ENCODE results near the gene HSP90AB1. TPM values are rescaled to one million over a fixed set of nuclear protein-coding genes. Genes with fewer than 3 reads are reported as not detected.

The HSP90AB1 gene
- total RNA-seq, 4 donors from 2014 or later = 105 to 371 (median 242) TPM

- H3K36me3 ChIP-seq = no peaks in the 10 kb centered on the region
- peak overlapping the region; percentile 36 to 62 (median 44) for H3K4me3 ChIP-seq
- WGBS, 2 donors (ENCODE audit: low coverage in 1 of 2) = 0 to 2% methylated on average over 17 to 40 of the region's 42 CpGs
- peaks cover 30 to 48% (median 39%) of the 10 kb centered on the region in 4 donors for H3K4me1 ChIP-seq
- in situ Hi-C loops (cut with MboI; ENCODE audit: low pct_ligation_motif_present in 1 of 4, low pct_unique_long_range_greater_than_20kb in 1 of 4, low sequenced_read_pairs in 3 of 4) = loop anchor here in 2 of 4 donors (10.0 kb wide), 2 partner anchors 63 to 73 kb away; no protein-coding TSS in a partner anchor
- no peaks in the 10 kb centered on the region for H3K9me3 ChIP-seq
- H3K27ac ChIP-seq = peak overlapping the region; percentile 91 to 94 (median 92)
- peak; percentile 55 for TF ChIP-seq POLR2A (IDR thresholded peaks at IDR 0.05)
- TF ChIP-seq CTCF (IDR thresholded peaks at IDR 0.05) = peak; percentile 98 to 99 (median 99)
- no peak for TF ChIP-seq EP300 (IDR thresholded peaks at IDR 0.05; ENCODE audit: low read depth)
- peak in 1 of 3 donors; percentile 54 for TF ChIP-seq POLR2AphosphoS5 (IDR thresholded peaks at IDR 0.05)
- DNase-seq = peak; percentile 85
- intact Hi-C loops (cut with DNase I; ENCODE audit: low total_unique reads) = loop anchor here (5.0 kb wide), 1 partner anchor 66 kb away; no protein-coding TSS in a partner anchor
- no peaks in the 10 kb centered on the region for H3K27me3 ChIP-seq
Measured at GRCh38 chr6:44237813-44238433, 9.0 kb upstream of the HSP90AB1 start.

DNA sequence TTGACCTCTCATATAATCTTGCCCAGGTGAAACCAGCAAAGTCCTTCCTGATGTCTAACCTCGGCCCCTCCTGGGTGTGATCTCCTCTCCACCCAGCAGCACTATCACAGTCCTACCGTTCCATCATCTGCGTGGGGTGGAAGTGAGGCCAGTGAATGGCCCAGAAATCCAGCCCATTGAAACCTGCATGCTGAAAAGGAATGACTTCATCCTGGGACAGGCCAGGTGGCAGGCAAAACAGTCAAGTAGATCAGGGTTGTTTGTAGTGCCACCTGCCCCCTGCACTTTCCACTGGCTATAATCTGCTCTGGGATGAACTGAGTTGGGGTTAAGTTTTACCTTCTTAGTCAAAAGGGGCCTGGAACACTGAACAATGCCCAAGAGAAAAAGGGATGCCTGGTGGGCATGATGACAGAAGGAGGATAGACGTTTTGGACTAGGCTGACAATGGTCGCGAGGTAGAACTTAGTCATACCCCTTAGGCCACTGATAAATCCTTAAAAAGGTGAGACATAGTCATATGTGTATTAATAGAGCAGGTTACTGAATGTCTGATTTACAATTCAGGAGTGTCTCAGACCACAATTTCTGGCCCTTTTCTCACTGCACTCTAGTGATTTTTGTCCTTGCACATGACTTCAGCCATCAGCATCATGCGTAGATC, 8.1 kb upstream of the HSP90AB1 start:
- intact Hi-C loops (cut with DNase I; ENCODE audit: low total_unique reads) = loop anchor here (5.0 kb wide), 1 partner anchor 67 kb away; no protein-coding TSS in a partner anchor
- H3K9me3 ChIP-seq = no peaks in the 10 kb centered on the region
- no peaks in the 10 kb centered on the region for H3K36me3 ChIP-seq
- in situ Hi-C loops (cut with MboI; ENCODE audit: low pct_ligation_motif_present in 1 of 4, low pct_unique_long_range_greater_than_20kb in 1 of 4, low sequenced_read_pairs in 3 of 4) = loop anchor here in 2 of 4 donors (10.0 kb wide), 2 partner anchors 64 to 74 kb away; no protein-coding TSS in a partner anchor
- peak overlapping the region; percentile 91 to 94 (median 92) for H3K27ac ChIP-seq
- TF ChIP-seq POLR2A (IDR thresholded peaks at IDR 0.05) = no peak
- no peak for TF ChIP-seq EP300 (IDR thresholded peaks at IDR 0.05; ENCODE audit: low read depth)
- no peak for TF ChIP-seq CTCF (IDR thresholded peaks at IDR 0.05)
- no peak for TF ChIP-seq POLR2AphosphoS5 (IDR thresholded peaks at IDR 0.05)
- no peak overlapping the region for H3K4me3 ChIP-seq
- no peak for DNase-seq
- H3K4me1 ChIP-seq = peaks cover 22 to 39% (median 32%) of the 10 kb centered on the region in 4 donors
- H3K27me3 ChIP-seq = no peaks in the 10 kb centered on the region
- WGBS, 2 donors (ENCODE audit: low coverage in 1 of 2) = 29 to 78% methylated on average over 1 to 7 of the region's 7 CpGs

DNA sequence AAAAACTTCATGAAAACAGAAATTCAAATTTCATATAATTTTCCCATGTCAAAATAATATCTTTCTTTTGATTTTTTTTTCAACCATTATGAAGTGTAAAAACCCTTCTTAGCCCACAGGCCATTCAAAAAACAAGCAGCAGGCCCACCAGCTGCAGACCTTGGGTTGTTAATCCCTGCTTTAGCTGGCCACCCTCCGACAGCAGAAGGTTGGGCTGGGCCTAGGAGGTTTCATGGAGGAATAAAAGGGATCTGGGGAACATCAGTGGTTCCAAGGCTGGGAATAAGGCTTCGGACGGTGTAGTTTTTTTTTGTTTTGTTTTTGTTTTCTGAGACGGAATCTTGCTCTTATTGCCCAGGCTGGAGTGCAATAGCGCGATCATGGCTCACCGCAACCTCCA, 3.6 kb upstream of the HSP90AB1 start:
- 90% methylated on average over 7 of the region's 7 CpGs; no CpG with 5 or more reads in 1 of the 2 donors for WGBS, 2 donors (ENCODE audit: low coverage in 1 of 2)
- no peak for TF ChIP-seq EP300 (IDR thresholded peaks at IDR 0.05; ENCODE audit: low read depth)
- no peak for TF ChIP-seq POLR2A (IDR thresholded peaks at IDR 0.05)
- no peak for TF ChIP-seq CTCF (IDR thresholded peaks at IDR 0.05)
- peaks cover 0 to 14% (median 8%) of the 10 kb centered on the region in 4 donors for H3K4me1 ChIP-seq
- H3K9me3 ChIP-seq = no peaks in the 10 kb centered on the region
- no peaks in the 10 kb centered on the region for H3K27me3 ChIP-seq
- in situ Hi-C loops (cut with MboI; ENCODE audit: low pct_ligation_motif_present in 1 of 4, low pct_unique_long_range_greater_than_20kb in 1 of 4, low sequenced_read_pairs in 3 of 4) = no loop called here
- intact Hi-C loops (cut with DNase I; ENCODE audit: low total_unique reads) = no loop called here
- no peak for DNase-seq
- H3K36me3 ChIP-seq = no peaks in the 10 kb centered on the region
- H3K27ac ChIP-seq = no peak overlapping the region
- H3K4me3 ChIP-seq = no peak overlapping the region

- Histone ChIP-seq H3K4me3 (peak overlapping the region; percentile 54 to 98 (median 83)), H3K27me3 (no peaks in the 10 kb centered on the region), H3K27ac (peak overlapping the region; percentile 93 to 99 (median 95)), H3K36me3 (peaks cover 0 to 17% (median 5%) of the 10 kb centered on the region in 4 donors), H3K9me3 (no peaks in the 10 kb centered on the region), H3K4me1 (peaks cover 4 to 28% (median 16%) of the 10 kb centered on the region in 4 donors)
- 79 to 85% methylated on average over 7 to 12 of the region's 12 CpGs for WGBS, 2 donors (ENCODE audit: low coverage in 1 of 2)
- in situ Hi-C loops (cut with MboI; ENCODE audit: low pct_ligation_motif_present in 1 of 4, low pct_unique_long_range_greater_than_20kb in 1 of 4, low sequenced_read_pairs in 3 of 4) = no loop called here
- no peak for TF ChIP-seq POLR2A (IDR thresholded peaks at IDR 0.05)
- TF ChIP-seq POLR2AphosphoS5 (IDR thresholded peaks at IDR 0.05) = no peak
- no peak for DNase-seq
- intact Hi-C loops (cut with DNase I; ENCODE audit: low total_unique reads) = no loop called here
Measured at GRCh38 chr6:44245391-44245911, 1.4 kb upstream of the HSP90AB1 start.
